SH-SY5Y (cell line): ENCODE results near the gene MMS19.

Experiments
- GATA2 ChIP-seq: IDR thresholded peaks from 2 replicates; pipeline ENCODE4 v1.6.1; 2011; ENCODE audit warnings: mild to moderate bottlenecking, low read depth, low read length
- GATA3 ChIP-seq: IDR thresholded peaks from 2 replicates; pipeline ENCODE4 v1.6.1; 2011; ENCODE audit warnings: low read depth, mild to moderate bottlenecking, low read length, moderate library complexity

- TF ChIP-seq GATA2 (no peak), GATA3 (no peak)
These were observed 45.9 kb downstream of the MMS19 start for GRCh38 chr10:97452352-97452751.
